ENCODE data around the gene ELF5. TPM values are rescaled to one million over a fixed set of nuclear protein-coding genes. Genes with fewer than 3 reads are reported as not detected.

ELF5 gene
- not detected for total RNA-seq
- not detected for polyA plus RNA-seq
- long read RNA-seq, donor 1: 0 reads
- long read RNA-seq, donor 2: 0 reads
- long read RNA-seq, donor 3: 0 reads
- long read RNA-seq, donor 4: 0 reads

- Histone ChIP-seq H3K27me3 (ENCODE audit: control insufficient read depth, insufficient read depth) (no peaks in the 10 kb centered on the region), H3K4me3 (ENCODE audit: low read length) (no peak within 1 kb of the TSS), H3K9me3 (ENCODE audit: control insufficient read depth, low read length) (no peaks in the 10 kb centered on the region), H3K27ac (ENCODE audit: low read length) (no peak within 1 kb of the TSS), H3K4me1 (ENCODE audit: control insufficient read depth, insufficient read depth, low read length) (no peaks in the 10 kb centered on the region)
- no peak for DNase-seq
- intact Hi-C loops (cut with DNase I): no loop called here
- 76% methylated on average over 17 of the region's 17 CpGs for WGBS
- peak; percentile 13 to 33 for ATAC-seq
Observed at GRCh38 chr11:34513682-34514449, at the start of gene ELF5. Gene ELF5 (minus strand): TSS chr11:34513794. CDS start chr11:34505749, 8,045 bp downstream.

DNA sequence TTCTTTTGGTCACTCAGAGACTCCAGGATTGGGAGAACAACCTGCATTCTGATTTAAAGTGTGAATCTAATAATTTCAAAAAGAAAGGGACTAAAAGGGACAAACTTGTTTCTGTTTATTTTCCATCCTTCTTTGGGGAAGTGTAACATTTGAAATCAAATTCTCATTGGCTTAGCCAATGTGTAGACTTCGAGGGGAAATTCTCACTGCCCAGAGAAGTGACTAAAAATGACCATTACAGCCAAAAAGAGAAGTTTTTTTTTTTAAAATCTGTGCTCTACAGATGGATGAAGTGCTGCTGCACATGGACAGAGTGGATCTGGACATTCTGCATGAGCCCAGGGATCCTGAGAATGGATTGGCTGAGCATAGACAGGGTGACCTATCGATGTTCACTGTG, 49.4 kb upstream of the ELF5 start:
- WGBS: 66% methylated on average over 2 of the region's 2 CpGs
- DNase-seq (no peak), ATAC-seq (no peak)
- Histone ChIP-seq H3K27me3 (ENCODE audit: control insufficient read depth, insufficient read depth) (no peaks in the 10 kb centered on the region), H3K27ac (ENCODE audit: low read length) (no peak overlapping the region), H3K9me3 (ENCODE audit: control insufficient read depth, low read length) (no peaks in the 10 kb centered on the region), H3K4me3 (ENCODE audit: low read length) (no peak overlapping the region), H3K4me1 (ENCODE audit: control insufficient read depth, insufficient read depth, low read length) (no peaks in the 10 kb centered on the region)
- intact Hi-C loops (cut with DNase I): no loop called here

DNA sequence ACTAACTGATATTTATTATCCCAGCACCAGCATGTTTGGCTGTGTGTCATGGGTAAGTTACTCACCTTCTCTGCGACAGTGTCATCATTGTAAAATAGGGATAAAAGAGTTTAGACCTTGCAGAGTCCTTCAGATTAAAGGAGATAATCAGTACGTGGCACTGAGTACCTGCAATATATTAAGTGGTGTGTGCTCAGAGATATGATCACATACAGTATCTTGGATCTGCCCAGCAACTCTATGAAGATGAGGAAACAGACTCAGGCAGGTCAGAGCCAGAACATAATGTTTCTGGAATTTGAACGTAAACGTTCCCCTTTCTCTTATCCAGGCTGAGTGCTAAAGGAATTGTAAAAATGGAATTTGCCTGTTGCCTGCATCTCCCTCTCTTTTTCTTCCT, 46.9 kb upstream of the ELF5 start:
- H3K27me3 ChIP-seq (ENCODE audit: control insufficient read depth, insufficient read depth): no peaks in the 10 kb centered on the region
- ATAC-seq: no peak
- WGBS: 71% methylated on average over 4 of the region's 4 CpGs

DNA sequence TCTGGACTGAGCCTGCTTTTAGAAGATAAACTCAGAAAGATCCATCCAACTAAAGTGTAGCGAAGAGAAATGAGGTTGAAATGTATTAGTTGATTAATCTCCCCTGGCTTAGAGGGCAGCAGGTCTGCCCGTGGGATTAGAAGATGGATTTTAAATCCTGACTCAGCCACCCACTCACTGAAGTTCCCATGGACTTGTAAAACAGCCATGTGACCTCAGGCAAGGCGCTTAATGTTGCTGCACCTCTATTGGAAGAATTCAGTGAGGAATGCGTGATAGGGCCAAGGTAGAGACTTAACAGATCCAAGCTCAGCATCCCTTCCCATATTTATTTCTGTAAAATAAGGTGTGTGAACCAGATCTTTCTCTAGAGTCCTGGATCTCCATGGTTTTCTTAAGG, 45.1 kb upstream of the ELF5 start:
- Histone ChIP-seq H3K27me3 (ENCODE audit: control insufficient read depth, insufficient read depth) (no peaks in the 10 kb centered on the region), H3K4me1 (ENCODE audit: control insufficient read depth, insufficient read depth, low read length) (no peaks in the 10 kb centered on the region), H3K4me3 (ENCODE audit: low read length) (no peak overlapping the region), H3K9me3 (ENCODE audit: control insufficient read depth, low read length) (no peaks in the 10 kb centered on the region), H3K27ac (ENCODE audit: low read length) (no peak overlapping the region)
- DNase-seq: no peak
- ATAC-seq: no peak
- 80% methylated on average over 4 of the region's 4 CpGs for WGBS
- intact Hi-C loops (cut with DNase I): no loop called here

More for the DNA sequence above, 46.9 kb upstream of the ELF5 start:
- Histone ChIP-seq H3K4me1 (ENCODE audit: control insufficient read depth, insufficient read depth, low read length) (no peaks in the 10 kb centered on the region), H3K27ac (ENCODE audit: low read length) (no peak overlapping the region), H3K4me3 (ENCODE audit: low read length) (no peak overlapping the region), H3K9me3 (ENCODE audit: control insufficient read depth, low read length) (no peaks in the 10 kb centered on the region)
- no peak for DNase-seq
- intact Hi-C loops (cut with DNase I): no loop called here

DNA sequence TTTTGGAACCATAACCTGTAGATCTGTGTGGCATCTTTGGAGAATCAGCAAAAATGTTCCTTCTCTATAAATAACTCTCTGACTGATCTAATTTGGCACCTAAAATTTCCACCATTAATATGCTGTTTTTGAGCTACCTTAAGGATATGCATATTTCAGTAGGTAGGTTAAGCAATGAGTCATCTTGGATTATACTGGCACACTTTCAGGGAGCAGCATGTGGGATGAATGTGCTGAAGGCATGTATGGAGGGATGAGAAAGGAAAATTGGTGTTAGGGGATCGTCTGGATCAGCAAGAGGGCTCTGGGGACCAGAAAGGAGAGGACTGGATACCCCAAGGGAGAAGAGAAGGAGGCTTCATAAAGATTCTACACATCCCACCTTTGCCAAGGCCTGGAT, 44.6 kb upstream of the ELF5 start:
- DNase-seq (no peak), ATAC-seq (no peak)
- Histone ChIP-seq H3K27ac (ENCODE audit: low read length) (no peak overlapping the region), H3K4me1 (ENCODE audit: control insufficient read depth, insufficient read depth, low read length) (no peaks in the 10 kb centered on the region), H3K4me3 (ENCODE audit: low read length) (no peak overlapping the region), H3K27me3 (ENCODE audit: control insufficient read depth, insufficient read depth) (no peaks in the 10 kb centered on the region), H3K9me3 (ENCODE audit: control insufficient read depth, low read length) (no peaks in the 10 kb centered on the region)
- WGBS: 45% methylated on average over 1 of the region's 1 CpG
- intact Hi-C loops (cut with DNase I): no loop called here

GRCh38 chr11:34552270-34552669, 38.7 kb upstream of the ELF5 start:
- ATAC-seq: peak in 1 of 2 donors; percentile 43
- intact Hi-C loops (cut with DNase I): no loop called here

DNA sequence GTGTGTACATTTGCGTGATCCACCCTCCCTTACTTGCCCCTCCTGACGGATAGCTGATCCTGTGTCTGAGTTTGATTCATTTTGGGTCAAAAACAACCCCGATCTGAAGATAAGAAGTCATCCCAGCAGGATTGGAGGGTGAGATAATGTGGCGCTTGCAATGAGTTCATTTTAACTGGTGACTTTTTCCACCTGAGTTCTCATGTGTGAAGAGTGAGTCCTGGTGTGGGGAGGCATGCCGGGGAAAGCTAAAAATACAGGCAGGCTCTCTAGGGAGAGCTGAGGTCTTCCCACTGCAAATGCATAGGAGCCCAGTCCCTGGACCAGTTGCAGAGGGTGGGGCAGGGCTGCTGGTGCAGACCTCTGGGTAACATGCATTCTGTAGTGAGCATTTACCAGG, 35.7 kb upstream of the ELF5 start:
- Histone ChIP-seq H3K9me3 (ENCODE audit: control insufficient read depth, low read length) (no peaks in the 10 kb centered on the region), H3K27ac (ENCODE audit: low read length) (no peak overlapping the region), H3K4me1 (ENCODE audit: control insufficient read depth, insufficient read depth, low read length) (no peaks in the 10 kb centered on the region), H3K27me3 (ENCODE audit: control insufficient read depth, insufficient read depth) (no peaks in the 10 kb centered on the region), H3K4me3 (ENCODE audit: low read length) (no peak overlapping the region)
- intact Hi-C loops (cut with DNase I): no loop called here
- DNase-seq (no peak), ATAC-seq (no peak)
- WGBS: 39% methylated on average over 5 of the region's 5 CpGs

More at GRCh38 chr11:34552270-34552669, 38.7 kb upstream of the ELF5 start:
- no peaks in the 10 kb centered on the region for H3K27me3 ChIP-seq (ENCODE audit: control insufficient read depth, insufficient read depth)
- H3K9me3 ChIP-seq (ENCODE audit: control insufficient read depth, low read length): no peaks in the 10 kb centered on the region
- 55% methylated on average over 3 of the region's 3 CpGs for WGBS
- DNase-seq: no peak
- H3K27ac ChIP-seq (ENCODE audit: low read length): no peak overlapping the region
- H3K4me3 ChIP-seq (ENCODE audit: low read length): no peak overlapping the region
- H3K4me1 ChIP-seq (ENCODE audit: control insufficient read depth, insufficient read depth, low read length): no peaks in the 10 kb centered on the region

- intact Hi-C loops (cut with DNase I): no loop called here
- ATAC-seq (no peak), DNase-seq (no peak)
- H3K9me3 ChIP-seq (ENCODE audit: control insufficient read depth, low read length): no peaks in the 10 kb centered on the region
- no peaks in the 10 kb centered on the region for H3K27me3 ChIP-seq (ENCODE audit: control insufficient read depth, insufficient read depth)
- no peaks in the 10 kb centered on the region for H3K4me1 ChIP-seq (ENCODE audit: control insufficient read depth, insufficient read depth, low read length)
- WGBS: 89% methylated on average over 4 of the region's 4 CpGs
- no peak overlapping the region for H3K4me3 ChIP-seq (ENCODE audit: low read length)
- no peak overlapping the region for H3K27ac ChIP-seq (ENCODE audit: low read length)
Observed at GRCh38 chr11:34548278-34548677, 34.7 kb upstream of the ELF5 start.

DNA sequence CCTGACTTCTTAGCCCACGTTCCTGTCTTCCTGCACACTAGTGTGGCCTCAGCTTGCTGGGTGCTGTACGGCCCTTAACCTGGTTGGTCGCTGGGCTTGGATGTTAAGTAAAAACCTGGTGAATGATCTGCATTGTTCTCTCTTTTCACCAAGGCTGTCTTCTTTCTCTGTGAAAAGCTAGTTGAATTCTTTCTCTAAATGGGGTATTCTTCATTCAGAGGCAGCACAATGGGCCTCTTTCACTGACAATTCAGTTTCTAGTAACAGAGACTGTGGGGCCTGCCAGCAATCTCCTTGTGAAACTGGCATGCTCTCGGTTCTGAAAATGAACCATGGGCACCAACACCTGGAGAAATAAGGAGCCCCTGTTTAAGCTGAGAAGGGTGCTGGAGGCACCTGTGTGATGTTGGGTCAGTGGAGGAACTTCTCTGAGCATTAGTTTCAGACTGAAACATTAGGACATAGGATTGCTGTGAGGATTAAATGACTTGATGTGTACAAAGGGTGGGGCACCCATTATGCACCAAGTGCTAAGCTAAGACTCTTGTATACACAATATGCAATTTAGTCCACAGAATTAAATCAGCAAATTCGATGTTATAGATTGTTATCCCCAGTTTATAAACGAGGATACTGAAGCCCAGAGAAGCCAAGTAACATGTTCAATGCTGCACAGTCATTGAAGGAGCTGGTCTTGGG, 33.1 kb upstream of the ELF5 start:
- WGBS: 68% methylated on average over 6 of the region's 6 CpGs
- Histone ChIP-seq H3K4me1 (ENCODE audit: control insufficient read depth, insufficient read depth, low read length) (no peaks in the 10 kb centered on the region), H3K4me3 (ENCODE audit: low read length) (no peak overlapping the region), H3K27me3 (ENCODE audit: control insufficient read depth, insufficient read depth) (no peaks in the 10 kb centered on the region), H3K27ac (ENCODE audit: low read length) (no peak overlapping the region), H3K9me3 (ENCODE audit: control insufficient read depth, low read length) (no peaks in the 10 kb centered on the region)
- intact Hi-C loops (cut with DNase I): no loop called here
- ATAC-seq: no peak
- DNase-seq: no peak

- DNase-seq (no peak), ATAC-seq (no peak)
- H3K27ac ChIP-seq (ENCODE audit: low read length): no peak overlapping the region
- no peaks in the 10 kb centered on the region for H3K27me3 ChIP-seq (ENCODE audit: control insufficient read depth, insufficient read depth)
- intact Hi-C loops (cut with DNase I): no loop called here
- no peaks in the 10 kb centered on the region for H3K9me3 ChIP-seq (ENCODE audit: control insufficient read depth, low read length)
- H3K4me3 ChIP-seq (ENCODE audit: low read length): no peak overlapping the region
- no peaks in the 10 kb centered on the region for H3K4me1 ChIP-seq (ENCODE audit: control insufficient read depth, insufficient read depth, low read length)
Observed at GRCh38 chr11:34542089-34542488, 28.5 kb upstream of the ELF5 start.

DNA sequence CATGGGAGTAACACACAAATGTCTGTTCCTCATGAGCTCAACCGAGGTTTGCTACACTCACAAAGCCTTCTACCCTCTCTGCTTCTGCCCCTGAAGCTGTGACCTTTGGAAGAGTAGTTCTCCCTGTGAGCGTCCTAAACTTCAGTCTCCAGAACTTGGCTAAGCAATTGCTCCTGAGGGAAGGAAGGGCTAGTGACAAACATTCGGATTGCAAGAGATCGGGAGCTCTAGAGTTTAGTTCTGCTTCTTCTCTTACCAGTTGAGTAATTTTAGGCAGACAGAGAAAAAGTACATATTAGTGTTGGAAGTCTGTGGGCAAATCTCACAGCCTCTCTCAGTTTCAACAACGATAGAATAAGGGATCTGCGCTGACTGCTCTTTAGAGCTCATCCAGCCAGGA, 27.3 kb upstream of the ELF5 start:
- DNase-seq: no peak
- no peaks in the 10 kb centered on the region for H3K9me3 ChIP-seq (ENCODE audit: control insufficient read depth, low read length)
- intact Hi-C loops (cut with DNase I): no loop called here
- no peak overlapping the region for H3K4me3 ChIP-seq (ENCODE audit: low read length)
- H3K27me3 ChIP-seq (ENCODE audit: control insufficient read depth, insufficient read depth): no peaks in the 10 kb centered on the region
- 76% methylated on average over 6 of the region's 6 CpGs for WGBS
- H3K27ac ChIP-seq (ENCODE audit: low read length): no peak overlapping the region
- no peak for ATAC-seq
- H3K4me1 ChIP-seq (ENCODE audit: control insufficient read depth, insufficient read depth, low read length): no peaks in the 10 kb centered on the region

Measured in right cardiac atrium (tissue), 5 donors.